Measurements from ENCODE around the gene MARCKSL1.

GRCh38 chr1:32349211-32349708, 13.2 kb upstream of the MARCKSL1 start:
- TF ChIP-seq POLR2A (IDR thresholded peaks at IDR 0.05; ENCODE audit: extremely low read depth, insufficient read length) (no peak), CTCF (IDR thresholded peaks at IDR 0.05; ENCODE audit: low read depth, low read length) (no peak), MAX (IDR thresholded peaks at IDR 0.05; ENCODE audit: low read depth, low read length) (no peak)
